Fibroblast of peridontal ligament (primary cell): ENCODE results near the gene PARVA.
A peak's percentile ranks its signal among the peaks of the same experiment; 100 is the strongest.

Source experiments
- DNase-seq: peaks from one replicate; pipeline ENCODE4 v3.0.0-alpha.2; 2010; ENCODE audit errors: extremely low read depth

Gene PARVA

DNA sequence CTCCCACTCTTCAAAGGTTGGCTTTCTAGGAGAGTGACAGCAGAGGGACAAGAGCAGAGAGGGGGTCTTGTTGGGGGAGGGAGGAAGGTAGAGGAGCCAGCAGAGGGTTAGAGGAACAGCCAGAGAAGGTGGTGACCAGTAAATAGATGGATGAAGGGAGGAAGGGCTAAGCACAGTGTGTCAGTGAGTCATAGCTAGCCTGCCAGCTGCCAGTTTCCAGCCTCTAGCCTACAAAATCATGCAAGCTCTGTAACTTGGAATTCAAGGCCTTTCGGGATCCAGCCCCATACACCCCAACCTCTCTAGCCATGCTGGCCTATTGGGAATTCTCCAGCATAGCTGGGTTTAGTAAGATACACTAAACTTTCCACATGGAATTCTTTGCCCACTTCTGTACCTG lies 149.4 kb downstream of the PARVA start:
- DNase-seq, result peak; percentile 93

GRCh38 chr11:12528487-12528886 lies 151.1 kb downstream of the PARVA start:
- peak; percentile 17 for DNase-seq

DNA sequence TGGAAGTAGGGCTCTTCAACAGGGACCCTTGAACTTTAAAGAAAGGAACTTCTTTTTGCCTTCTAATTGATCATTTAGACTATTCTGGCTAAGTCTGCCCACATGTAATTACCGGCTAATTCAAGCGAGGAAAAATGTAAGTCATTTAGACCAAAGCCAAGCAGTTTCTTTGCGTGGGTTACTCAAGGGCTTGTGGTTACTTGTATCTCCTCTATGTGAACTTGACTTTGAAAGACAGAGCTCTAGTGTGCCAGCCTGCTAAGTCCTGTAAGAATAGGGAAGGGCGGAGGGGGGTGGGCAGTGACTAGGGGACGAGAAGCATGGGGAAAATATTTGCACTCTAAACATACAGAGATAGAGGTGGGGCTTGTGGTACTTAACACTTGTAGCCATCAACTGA lies 151.7 kb downstream of the PARVA start:
- peak; percentile 77 for DNase-seq

GRCh38 chr11:12529793-12530192 lies 152.4 kb downstream of the PARVA start:
- DNase-seq, result peak; percentile 76

DNA sequence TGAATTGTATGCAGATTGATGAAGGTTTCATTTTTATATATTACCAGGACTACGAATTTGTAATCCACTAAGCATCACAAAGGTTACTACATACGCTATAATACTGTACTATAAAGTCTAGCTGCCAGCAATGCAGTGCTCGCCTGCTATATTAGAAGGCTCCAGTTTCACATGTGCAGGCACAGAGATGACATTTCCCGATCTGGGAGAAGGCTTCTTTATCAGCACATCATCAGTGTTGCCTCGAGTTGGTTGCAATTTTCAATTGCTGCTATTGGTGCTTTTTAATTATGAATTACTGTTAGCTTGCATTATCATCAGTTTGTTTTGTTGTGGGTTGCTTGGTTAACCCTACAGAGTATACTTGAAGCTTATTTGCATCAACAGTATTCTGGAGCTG lies 153.6 kb downstream of the PARVA start:
- DNase-seq, result no peak

DNA sequence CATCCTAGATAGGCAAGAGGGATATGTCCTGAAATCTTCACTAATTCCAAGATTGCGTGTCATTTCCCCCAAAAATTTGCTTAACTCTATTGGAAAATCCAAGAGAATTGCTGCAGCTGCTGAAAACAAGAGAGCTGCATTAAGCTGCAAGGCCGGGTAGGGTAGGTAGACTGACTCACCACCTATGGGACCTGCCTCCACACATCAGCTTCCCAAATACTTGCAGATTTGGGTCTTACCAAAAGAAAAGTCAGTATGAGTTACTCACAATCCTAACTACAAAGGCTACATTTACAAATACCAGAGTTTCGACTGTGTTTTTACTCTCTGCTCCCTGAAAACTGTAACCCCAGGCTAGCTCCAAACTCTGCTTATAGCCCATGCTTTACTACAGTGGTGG lies 154.3 kb downstream of the PARVA start:
- peak; percentile 55 for DNase-seq

DNA sequence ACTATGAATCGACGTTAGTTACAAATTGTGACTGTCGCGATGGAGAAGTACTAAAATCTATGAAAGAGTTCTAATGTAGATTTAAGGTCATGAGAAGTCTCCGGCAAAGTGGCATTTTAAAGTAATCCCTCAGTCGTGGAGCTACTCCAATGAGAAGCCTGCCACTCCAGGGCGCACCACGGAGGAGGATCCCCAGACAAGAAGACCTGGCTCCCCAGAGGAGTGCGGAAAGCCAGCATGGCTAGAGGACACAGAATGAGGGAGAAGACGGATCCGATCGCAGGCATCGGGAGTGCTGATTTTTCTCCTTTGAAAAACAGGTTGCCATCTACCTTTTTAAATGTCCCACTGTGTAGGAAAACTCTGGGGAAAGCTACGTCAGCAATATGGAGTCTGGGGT lies 155.2 kb downstream of the PARVA start:
- no peak for DNase-seq

- DNase-seq, result no peak
Measured at GRCh38 chr11:12534549-12534948, 157.2 kb downstream of the PARVA start.

DNA sequence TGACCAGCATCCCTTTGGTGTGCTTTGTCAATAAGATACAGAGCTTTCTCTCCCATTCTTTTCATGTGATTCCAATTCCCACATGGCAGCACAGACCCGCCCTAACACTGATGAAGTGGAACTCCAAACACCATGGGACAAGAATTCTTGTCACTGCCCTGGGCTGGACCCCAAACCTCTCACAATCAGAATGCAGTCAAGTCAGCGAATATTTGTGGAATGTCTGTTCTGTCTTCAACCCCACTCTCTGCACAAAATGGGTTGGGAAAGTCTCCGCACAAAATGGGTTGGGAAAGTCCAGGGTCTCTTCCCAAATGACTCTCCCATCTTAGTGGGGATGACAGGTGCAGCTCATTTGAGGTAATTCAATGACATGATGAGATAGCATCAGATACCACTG lies 157.9 kb downstream of the PARVA start:
- DNase-seq, result no peak

DNA sequence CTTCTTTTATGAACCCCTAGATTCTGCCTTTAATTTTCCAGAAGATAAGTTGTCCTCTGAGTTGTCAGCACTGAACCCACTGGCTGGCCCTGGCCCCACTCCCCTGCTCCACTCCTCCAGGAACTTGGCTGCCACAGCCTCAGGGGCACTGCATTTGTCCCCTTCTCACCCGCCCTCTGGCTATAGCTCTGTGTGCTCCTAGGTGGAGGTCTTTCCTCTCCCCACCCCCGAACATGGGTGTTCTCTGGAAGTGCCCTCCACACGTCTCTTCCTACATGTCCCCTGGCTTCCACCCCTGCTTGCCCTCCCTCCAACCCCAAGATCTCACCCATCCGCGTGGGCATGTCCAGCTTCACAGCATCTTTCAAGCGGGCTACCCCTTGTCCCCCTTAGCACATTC lies 159.2 kb downstream of the PARVA start:
- no peak for DNase-seq

DNA sequence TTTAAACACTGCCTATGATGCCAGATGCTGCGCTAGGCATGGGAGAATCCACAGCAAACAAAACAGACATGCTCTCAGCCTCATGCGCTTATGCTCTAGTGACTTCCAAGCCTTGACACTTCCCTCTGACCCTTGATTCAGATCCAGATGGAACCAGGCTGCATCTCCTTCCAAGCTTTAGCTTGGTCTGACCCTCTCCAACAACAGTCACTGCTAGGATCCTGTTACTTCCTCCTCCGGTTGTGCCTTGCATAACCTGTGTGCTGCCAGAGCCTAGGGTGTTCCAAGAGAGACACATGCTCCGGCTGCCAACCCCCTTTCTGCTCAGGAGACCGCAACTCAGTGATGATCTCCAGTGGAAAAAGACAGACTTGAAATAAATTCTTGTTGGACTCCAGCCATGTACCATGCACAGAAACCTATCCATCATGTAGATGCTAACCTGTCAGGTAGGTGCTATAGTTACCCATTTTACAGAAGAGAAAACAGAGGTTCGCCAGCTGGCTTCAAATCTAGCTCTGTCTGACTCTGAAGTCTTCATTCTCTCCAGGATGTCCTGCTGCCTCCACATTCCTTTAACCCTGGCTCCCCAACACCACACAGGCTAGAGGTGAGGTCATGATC lies 160.5 kb downstream of the PARVA start:
- DNase-seq, result peak; percentile 34

DNA sequence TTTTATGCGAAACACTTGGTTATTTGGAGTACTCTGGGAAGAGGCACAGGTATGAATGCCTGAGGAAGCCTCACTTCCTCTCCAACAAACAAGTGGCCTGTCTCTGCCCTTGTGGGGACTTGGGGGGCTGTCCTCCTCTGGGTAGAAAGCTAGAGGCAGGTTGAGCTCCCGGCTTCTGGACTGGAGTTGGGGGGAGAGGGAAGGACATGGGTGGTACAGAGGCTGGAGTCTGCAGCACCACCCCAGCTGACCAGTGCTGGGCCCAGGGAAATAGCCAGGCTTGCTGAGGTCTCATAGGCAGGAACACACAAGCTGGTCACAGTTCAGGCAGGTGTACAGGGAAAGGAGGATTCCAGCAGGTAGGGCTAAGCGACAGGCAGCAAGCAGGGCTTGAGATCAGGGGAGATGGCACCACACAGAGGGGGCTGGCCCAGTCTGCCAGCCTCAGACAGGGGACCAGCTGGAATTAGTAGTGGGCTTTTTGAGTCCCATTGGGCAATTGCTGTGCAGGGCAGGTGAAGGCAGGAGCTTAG lies 161.6 kb downstream of the PARVA start:
- DNase-seq, result no peak

DNA sequence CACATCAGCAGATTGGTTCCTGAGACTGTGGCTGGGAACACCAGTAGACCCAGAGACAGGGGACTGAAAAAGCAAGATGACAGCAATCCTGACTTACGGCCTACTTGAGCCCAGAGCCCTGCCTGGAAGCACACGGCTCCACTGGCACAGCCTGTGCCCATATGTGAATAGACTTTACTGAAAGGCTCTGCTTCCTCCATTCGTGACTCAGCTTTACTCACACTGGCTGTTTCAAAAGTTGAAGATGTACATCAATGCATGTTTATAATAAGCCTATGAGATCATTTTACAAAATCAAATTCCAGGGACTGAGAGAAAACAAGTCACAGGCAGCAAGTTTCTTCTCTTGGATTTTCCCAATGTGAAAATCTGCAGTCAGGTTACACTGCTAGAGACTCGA lies 162.2 kb downstream of the PARVA start:
- DNase-seq, result peak; percentile 96

GRCh38 chr11:12540075-12540680 lies 162.8 kb downstream of the PARVA start:
- peak; percentile 54 for DNase-seq

GRCh38 chr11:12540913-12541582 lies 163.7 kb downstream of the PARVA start:
- peak; percentile 95 for DNase-seq

DNA sequence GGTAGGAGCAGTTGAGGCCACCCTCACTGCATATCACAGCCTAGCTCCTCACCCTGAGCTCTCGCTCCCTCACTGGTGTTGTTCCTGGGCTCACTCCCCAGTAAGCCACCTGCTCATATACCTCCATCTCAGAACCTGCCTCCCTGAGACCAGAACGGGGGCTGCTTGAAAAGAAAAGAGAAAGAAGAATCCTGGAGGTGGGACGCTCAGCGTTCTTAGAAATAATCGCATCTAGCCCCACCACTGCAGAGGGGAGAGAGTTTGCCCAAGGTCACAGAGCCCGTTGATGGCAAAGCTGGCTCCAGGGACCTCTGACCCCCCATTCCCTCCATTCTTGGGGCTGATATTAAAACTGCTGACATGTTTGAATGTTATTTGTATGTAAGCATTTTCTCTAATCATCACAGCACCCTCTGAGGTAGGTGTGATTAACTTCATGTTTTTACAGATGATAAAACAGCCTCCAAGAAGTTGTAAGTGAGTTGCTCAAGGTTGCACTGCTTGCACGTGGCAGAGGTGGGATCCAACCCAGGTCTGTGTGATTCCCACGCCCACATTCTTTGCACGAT lies 164.3 kb downstream of the PARVA start:
- DNase-seq, result no peak

DNA sequence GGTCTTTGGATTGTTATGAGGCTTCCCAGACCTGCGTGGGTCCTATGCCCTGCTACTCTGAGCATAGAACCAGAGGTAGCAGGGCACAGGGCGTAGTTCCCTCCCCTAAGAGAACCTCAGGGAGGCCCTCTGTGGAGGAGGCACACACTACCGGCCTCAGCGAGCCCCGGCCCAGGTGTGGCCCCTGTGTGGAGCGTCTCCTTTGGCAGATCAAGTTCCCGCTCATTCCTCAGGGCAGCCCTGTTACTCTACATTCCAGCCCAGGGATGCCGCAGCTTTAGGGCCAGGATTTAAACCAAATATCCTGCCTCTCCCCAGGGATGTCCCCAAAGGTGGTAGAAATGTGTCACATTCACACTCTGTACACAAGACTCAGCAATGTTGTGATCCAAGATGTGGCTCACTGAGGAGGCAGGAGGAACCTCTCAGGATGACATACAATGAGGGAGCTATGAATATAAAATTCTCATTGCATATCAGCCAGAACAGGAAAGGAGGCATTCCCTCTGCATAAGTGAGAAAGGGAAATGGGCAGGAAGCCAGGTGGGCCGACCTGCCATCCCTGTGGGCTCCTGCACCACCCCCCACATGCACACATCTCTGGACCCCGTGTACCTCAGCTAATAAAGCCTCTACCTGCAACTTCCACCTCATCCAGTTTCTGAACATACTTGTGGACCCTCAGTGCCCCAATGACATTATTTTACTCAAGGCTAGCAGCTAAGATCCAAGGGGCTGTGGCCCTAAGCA lies 165.0 kb downstream of the PARVA start:
- DNase-seq, result no peak

- DNase-seq, result no peak
Measured at GRCh38 chr11:12543596-12544415, 166.4 kb downstream of the PARVA start.

DNA sequence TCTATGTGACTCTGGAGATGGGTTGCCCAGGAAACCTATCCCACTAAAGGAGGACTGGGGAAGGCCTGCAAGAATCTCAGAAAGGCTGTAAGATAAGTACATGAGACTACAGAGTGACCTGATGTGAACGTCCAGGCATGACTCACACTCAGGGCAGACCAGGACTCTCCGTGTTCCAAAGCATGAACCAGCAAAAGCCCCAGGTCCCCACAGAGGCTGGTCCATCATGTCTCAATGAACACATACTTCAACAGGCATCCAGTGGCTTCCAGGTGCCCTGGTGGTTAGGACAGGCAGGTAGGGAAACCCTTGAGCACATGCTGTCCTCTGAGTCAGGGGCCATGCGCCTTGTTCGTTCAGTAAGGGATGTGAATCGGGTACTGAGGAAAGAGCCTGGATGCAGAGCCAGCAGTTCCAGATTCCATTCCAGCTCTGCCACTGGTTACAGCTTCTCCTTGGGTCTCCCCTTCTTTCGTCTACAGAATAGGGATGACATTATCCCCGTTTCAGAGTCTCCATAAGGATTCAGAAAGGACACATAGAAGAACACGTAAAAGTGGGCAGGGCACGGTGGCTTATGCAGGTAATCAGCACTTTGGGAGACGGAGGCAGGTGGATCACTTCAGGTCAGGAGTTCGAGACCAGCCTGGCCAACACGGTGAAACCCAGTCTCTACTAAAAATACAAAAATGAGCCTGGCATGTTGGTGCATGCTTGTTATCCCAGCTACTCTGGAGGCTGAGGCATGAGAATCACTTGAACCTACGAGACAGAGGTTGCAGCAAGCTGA lies 167.8 kb downstream of the PARVA start:
- no peak for DNase-seq

- no peak for DNase-seq
Measured at GRCh38 chr11:12546122-12546521, 168.8 kb downstream of the PARVA start.
